A549 (cell line): Measurements from ENCODE around the gene OBSCN.
"Not testable (repeated sequence)": the region's sequence is repeated elsewhere in the genome, so short reads cannot be mapped to it uniquely, and the experiment has no call there.

ENCODE experiments used
- CBX8 ChIP-seq: fragments of 200-600 bp; sonication (generic); IDR thresholded peaks from 2 replicates; pipeline ENCODE4 v1.6.1; 2016
- CTCF ChIP-seq: fragments of >200 bp; sonication (Bioruptor Twin); formaldehyde crosslinking; IDR thresholded peaks from 3 replicates; pipeline ENCODE4 v1.5.1; 2016
- EHF ChIP-seq: fragments of 250-450 bp; sonication (Bioruptor Pico); IDR thresholded peaks from 2 replicates; pipeline ENCODE4 v1.5.0; 2020; ENCODE audit warnings: mild to moderate bottlenecking
- EHMT2 ChIP-seq: fragments of 200-600 bp; sonication (generic); IDR thresholded peaks from 2 replicates; pipeline ENCODE4 v1.6.1; 2016; ENCODE audit warnings: antibody characterized with exemption, low read depth, mild to moderate bottlenecking, moderate library complexity
- EP300 ChIP-seq, 2 experiments: fragments of >200 bp; sonication (Bioruptor Twin); formaldehyde crosslinking; IDR thresholded peaks; 2 replicates in 1 of 2; 3 replicates in 1 of 2; pipeline ENCODE4 v1.6.1; 2016 to 2017
- PBX3 ChIP-seq: IDR thresholded peaks from 2 replicates; pipeline ENCODE4 v1.6.1; 2012
- RCOR1 ChIP-seq: fragments of 150-350 bp; IDR thresholded peaks from 2 replicates; pipeline ENCODE4 v1.6.1; 2014; ENCODE audit warnings: antibody characterized with exemption, low read length, low read depth
- TF ChIP-seq, protein P1 (sequence below): fragments of 250-450 bp; sonication (Bioruptor Pico); IDR thresholded peaks from 2 replicates; pipeline ENCODE4 v1.5.0; 2021; ENCODE audit warnings: mild to moderate bottlenecking, moderate library complexity, borderline replicate concordance
- TF ChIP-seq, protein P2 (sequence below): fragments of 200-600 bp; sonication (generic); IDR thresholded peaks from 2 replicates; pipeline ENCODE4 v1.6.1; 2016; ENCODE audit warnings: antibody characterized with exemption, mild to moderate bottlenecking, moderate library complexity
- TF ChIP-seq, protein P3 (sequence below): IDR thresholded peaks from 2 replicates; pipeline ENCODE4 v1.6.1; 2012

- TF ChIP-seq PBX3; CTCF; EP300 (IDR thresholded peaks at IDR 0.05); CBX8; EHMT2; RCOR1; EHF (CRISPR knock-in tag): not testable (repeated sequence)
- TF ChIP-seq, protein P1, sequence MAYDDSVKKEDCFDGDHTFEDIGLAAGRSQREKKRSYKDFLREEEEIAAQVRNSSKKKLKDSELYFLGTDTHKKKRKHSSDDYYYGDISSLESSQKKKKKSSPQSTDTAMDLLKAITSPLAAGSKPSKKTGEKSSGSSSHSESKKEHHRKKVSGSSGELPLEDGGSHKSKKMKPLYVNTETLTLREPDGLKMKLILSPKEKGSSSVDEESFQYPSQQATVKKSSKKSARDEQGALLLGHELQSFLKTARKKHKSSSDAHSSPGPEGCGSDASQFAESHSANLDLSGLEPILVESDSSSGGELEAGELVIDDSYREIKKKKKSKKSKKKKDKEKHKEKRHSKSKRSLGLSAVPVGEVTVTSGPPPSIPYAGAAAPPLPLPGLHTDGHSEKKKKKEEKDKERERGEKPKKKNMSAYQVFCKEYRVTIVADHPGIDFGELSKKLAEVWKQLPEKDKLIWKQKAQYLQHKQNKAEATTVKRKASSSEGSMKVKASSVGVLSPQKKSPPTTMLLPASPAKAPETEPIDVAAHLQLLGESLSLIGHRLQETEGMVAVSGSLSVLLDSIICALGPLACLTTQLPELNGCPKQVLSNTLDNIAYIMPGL (CRISPR knock-in tag), result not testable (repeated sequence)
- TF ChIP-seq, protein P2, sequence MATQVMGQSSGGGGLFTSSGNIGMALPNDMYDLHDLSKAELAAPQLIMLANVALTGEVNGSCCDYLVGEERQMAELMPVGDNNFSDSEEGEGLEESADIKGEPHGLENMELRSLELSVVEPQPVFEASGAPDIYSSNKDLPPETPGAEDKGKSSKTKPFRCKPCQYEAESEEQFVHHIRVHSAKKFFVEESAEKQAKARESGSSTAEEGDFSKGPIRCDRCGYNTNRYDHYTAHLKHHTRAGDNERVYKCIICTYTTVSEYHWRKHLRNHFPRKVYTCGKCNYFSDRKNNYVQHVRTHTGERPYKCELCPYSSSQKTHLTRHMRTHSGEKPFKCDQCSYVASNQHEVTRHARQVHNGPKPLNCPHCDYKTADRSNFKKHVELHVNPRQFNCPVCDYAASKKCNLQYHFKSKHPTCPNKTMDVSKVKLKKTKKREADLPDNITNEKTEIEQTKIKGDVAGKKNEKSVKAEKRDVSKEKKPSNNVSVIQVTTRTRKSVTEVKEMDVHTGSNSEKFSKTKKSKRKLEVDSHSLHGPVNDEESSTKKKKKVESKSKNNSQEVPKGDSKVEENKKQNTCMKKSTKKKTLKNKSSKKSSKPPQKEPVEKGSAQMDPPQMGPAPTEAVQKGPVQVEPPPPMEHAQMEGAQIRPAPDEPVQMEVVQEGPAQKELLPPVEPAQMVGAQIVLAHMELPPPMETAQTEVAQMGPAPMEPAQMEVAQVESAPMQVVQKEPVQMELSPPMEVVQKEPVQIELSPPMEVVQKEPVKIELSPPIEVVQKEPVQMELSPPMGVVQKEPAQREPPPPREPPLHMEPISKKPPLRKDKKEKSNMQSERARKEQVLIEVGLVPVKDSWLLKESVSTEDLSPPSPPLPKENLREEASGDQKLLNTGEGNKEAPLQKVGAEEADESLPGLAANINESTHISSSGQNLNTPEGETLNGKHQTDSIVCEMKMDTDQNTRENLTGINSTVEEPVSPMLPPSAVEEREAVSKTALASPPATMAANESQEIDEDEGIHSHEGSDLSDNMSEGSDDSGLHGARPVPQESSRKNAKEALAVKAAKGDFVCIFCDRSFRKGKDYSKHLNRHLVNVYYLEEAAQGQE, result not testable (repeated sequence)
- TF ChIP-seq, protein P3, sequence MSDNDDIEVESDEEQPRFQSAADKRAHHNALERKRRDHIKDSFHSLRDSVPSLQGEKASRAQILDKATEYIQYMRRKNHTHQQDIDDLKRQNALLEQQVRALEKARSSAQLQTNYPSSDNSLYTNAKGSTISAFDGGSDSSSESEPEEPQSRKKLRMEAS, result not testable (repeated sequence)
These were observed 13.3 kb downstream of the OBSCN start for GRCh38 chr1:228221097-228221496.
